Esophagus squamous epithelium (tissue), 5 donors: ENCODE measurements around the gene ITGA8. TPM values are rescaled to one million over a fixed set of nuclear protein-coding genes. Genes with fewer than 3 reads are reported as not detected.
"Not testable (repeated sequence)": the region's sequence is repeated elsewhere in the genome, so short reads cannot be mapped to it uniquely, and the experiment has no call there.

ENCODE experiments used
- DNase-seq: peaks from one replicate; lab custom pipeline; 2025; lab: John Stamatoyannopoulos, UW
- H3K27ac ChIP-seq, 4 donors: fragments of 200-600 bp; sonication (generic); one replicate each; pipeline ENCODE4 v1.5.1; 2016 to 2019; ENCODE audit warnings: mild to moderate bottlenecking in 1 of 4
- H3K27me3 ChIP-seq, 4 donors: fragments of 200-600 bp; sonication (generic); 1 replicate in 3 of 4; 2 replicates in 1 of 4; pipeline versions ENCODE4 v1.5.1 to v1.6.0; 2017 to 2021; ENCODE audit warnings: antibody characterized with exemption in 1 of 4
- H3K36me3 ChIP-seq, 3 donors: fragments of 200-600 bp; sonication (generic); one replicate each; pipeline ENCODE4 v1.5.1; 2016 to 2019
- H3K4me1 ChIP-seq, 3 donors: fragments of 200-600 bp; sonication (generic); one replicate each; pipeline ENCODE4 v1.5.1; 2017 to 2019
- H3K4me3 ChIP-seq, 4 donors: fragments of 200-600 bp; sonication (generic); 1 replicate in 3 of 4; 2 replicates in 1 of 4; pipeline ENCODE4 v1.5.1; 2016 to 2019; ENCODE audit warnings: mild to moderate bottlenecking in 2 of 4, moderate library complexity in 1 of 4
- H3K9me3 ChIP-seq, 3 donors: fragments of 200-600 bp; sonication (generic); one replicate each; pipeline ENCODE4 v1.5.1; 2016 to 2019
- POLR2A ChIP-seq, 4 donors: fragments of 450-650 bp; IDR thresholded peaks; one replicate each; pipeline ENCODE4 v1.6.1; 2017; ENCODE audit warnings: antibody characterized with exemption in 4 of 4, mild to moderate bottlenecking in 4 of 4, moderate library complexity in 3 of 4
- WGBS, 2 donors: methylation state at CpG; one replicate each; pipeline ENCODE4 v1.1.5; 2018; 5-methylcytosine and 5-hydroxymethylcytosine counted together
- intact Hi-C: fragments of 100-400 bp; cut with DNase I; formaldehyde crosslinking; loops from one replicate; pipeline ENCODE4 v1.15.0; 2022
- total RNA-seq, 4 donors: library from RNA; depleted of rRNA; stranded (reverse); fragments of >200 nt; gene quantifications; one replicate each; pipeline ENCODE4 v1.1.0, GENCODE V29; 2016
- TF ChIP-seq, protein P1 (sequence below), 6 experiments: fragments of 450-650 bp in 4 of 6; fragments of 200-600 bp in 2 of 6; sonication (generic) in 2 of 6; IDR thresholded peaks; one replicate each; pipeline ENCODE4 v1.5.1; 2016 to 2019; ENCODE audit warnings: antibody characterized with exemption in 6 of 6, mild to moderate bottlenecking in 4 of 6, moderate library complexity in 4 of 6
- donor health status: DM: yes; HTN: yes; CAD: no.

Gene ITGA8
- total RNA-seq, 4 donors from 2014 or later = 1.0 to 22.5 (median 7.5) TPM

DNA sequence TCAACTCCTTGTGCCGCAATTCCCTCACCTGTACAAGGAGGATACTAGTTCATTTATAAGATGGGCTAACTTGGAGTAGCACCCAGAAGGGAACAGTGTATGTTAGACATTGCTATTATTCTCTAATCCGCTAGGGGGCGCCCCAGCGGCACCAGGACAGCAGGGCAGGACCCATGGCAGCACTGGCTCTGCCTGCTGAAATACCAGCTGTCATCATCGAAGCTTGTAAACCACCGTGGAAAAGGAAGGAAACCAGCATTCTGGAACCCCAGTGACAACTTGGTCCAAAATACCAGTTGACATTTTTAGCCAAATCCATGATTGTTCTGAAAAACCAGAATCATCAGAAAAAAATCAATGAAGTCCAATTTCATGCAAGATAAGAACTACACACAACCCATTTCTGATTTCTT, 134.4 kb downstream of the ITGA8 start:
- TF ChIP-seq, protein P1, sequence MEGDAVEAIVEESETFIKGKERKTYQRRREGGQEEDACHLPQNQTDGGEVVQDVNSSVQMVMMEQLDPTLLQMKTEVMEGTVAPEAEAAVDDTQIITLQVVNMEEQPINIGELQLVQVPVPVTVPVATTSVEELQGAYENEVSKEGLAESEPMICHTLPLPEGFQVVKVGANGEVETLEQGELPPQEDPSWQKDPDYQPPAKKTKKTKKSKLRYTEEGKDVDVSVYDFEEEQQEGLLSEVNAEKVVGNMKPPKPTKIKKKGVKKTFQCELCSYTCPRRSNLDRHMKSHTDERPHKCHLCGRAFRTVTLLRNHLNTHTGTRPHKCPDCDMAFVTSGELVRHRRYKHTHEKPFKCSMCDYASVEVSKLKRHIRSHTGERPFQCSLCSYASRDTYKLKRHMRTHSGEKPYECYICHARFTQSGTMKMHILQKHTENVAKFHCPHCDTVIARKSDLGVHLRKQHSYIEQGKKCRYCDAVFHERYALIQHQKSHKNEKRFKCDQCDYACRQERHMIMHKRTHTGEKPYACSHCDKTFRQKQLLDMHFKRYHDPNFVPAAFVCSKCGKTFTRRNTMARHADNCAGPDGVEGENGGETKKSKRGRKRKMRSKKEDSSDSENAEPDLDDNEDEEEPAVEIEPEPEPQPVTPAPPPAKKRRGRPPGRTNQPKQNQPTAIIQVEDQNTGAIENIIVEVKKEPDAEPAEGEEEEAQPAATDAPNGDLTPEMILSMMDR (IDR thresholded peaks at IDR 0.05) = peak; percentile 24 to 56 (median 40)
- no peak for TF ChIP-seq POLR2A (IDR thresholded peaks at IDR 0.05)
- no peaks in the 10 kb centered on the region for H3K4me1 ChIP-seq
- no peak overlapping the region for H3K4me3 ChIP-seq
- H3K27ac ChIP-seq = no peak overlapping the region
- intact Hi-C loops = no loop called here
- WGBS, 2 donors = 19 to 30% methylated on average over 3 to 5 of the region's 6 CpGs
- H3K9me3 ChIP-seq = no peaks in the 10 kb centered on the region
- no peaks in the 10 kb centered on the region for H3K36me3 ChIP-seq
- DNase-seq = no peak
- no peaks in the 10 kb centered on the region for H3K27me3 ChIP-seq

DNA sequence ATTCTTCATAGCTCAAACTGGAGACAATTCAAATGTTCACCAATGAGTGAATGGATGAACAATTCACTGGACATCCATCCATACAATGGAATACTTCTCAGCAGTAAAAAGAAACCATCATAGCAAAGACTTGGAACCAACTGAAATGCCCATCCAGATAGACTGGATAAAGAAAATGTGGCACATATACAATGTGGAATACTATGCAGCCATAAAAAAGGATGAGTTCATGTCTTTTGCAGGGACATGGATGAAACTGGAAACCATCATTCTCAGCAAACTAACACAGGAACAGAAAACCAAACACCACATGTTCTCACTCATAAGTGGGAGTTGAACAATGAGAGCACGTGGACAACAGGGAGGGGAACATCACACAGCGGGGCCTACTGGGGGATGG, 136.8 kb downstream of the ITGA8 start:
- DNase-seq, intact Hi-C loops, H3K27ac ChIP-seq, H3K4me1 ChIP-seq, H3K27me3 ChIP-seq, H3K36me3 ChIP-seq, H3K4me3 ChIP-seq, H3K9me3 ChIP-seq: not testable (repeated sequence)
- WGBS, 2 donors = 60 to 94% methylated on average over 2 of the region's 2 CpGs

DNA sequence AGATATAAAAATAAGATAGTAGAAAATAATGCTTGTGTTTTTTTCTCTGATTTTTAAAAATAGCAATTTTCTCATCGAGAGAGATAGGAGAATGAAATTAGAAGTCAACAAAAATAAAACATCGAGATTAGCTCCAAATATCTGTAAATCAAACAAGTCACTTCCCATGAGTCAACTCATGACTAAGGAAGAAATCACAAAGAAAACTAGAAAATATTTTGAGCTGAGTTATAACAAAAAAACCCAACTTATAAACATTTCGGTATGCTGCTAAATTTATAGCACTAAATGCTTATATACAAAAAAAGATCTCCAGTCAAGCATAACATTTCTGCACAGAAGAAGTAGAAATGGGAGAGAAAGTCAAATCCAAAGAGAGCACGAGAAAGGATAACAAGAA, 140.1 kb downstream of the ITGA8 start:
- intact Hi-C loops = no loop called here
- TF ChIP-seq POLR2A (IDR thresholded peaks at IDR 0.05) = no peak
- TF ChIP-seq, protein P1 (IDR thresholded peaks at IDR 0.05) = no peak
- Histone ChIP-seq H3K27me3 (no peaks in the 10 kb centered on the region), H3K27ac (no peak overlapping the region), H3K4me3 (no peak overlapping the region), H3K4me1 (no peaks in the 10 kb centered on the region), H3K36me3 (no peaks in the 10 kb centered on the region), H3K9me3 (no peaks in the 10 kb centered on the region)
- DNase-seq = no peak
- 45 to 55% methylated on average over 4 of the region's 4 CpGs for WGBS, 2 donors

GRCh38 chr10:15572531-15573045, 147.1 kb downstream of the ITGA8 start:
- WGBS, 2 donors = 78 to 83% methylated on average over 6 of the region's 6 CpGs
- no peak for TF ChIP-seq POLR2A (IDR thresholded peaks at IDR 0.05)
- TF ChIP-seq, protein P1 (IDR thresholded peaks at IDR 0.05) = no peak

GRCh38 chr10:15571575-15571974, 148.1 kb downstream of the ITGA8 start:
- H3K27me3 ChIP-seq = no peaks in the 10 kb centered on the region
- intact Hi-C loops = no loop called here
- peaks cover 0 to 6% (median 0%) of the 10 kb centered on the region in 3 donors for H3K4me1 ChIP-seq
- no peak overlapping the region for H3K4me3 ChIP-seq
- H3K27ac ChIP-seq = no peak overlapping the region
- DNase-seq = no peak
- no peaks in the 10 kb centered on the region for H3K36me3 ChIP-seq
- no peak for TF ChIP-seq POLR2A (IDR thresholded peaks at IDR 0.05)
- TF ChIP-seq, protein P1 (IDR thresholded peaks at IDR 0.05) = no peak
- 12 to 16% methylated on average over 3 of the region's 3 CpGs for WGBS, 2 donors
- no peaks in the 10 kb centered on the region for H3K9me3 ChIP-seq

More at GRCh38 chr10:15572531-15573045, 147.1 kb downstream of the ITGA8 start:
- Histone ChIP-seq H3K4me3 (no peak overlapping the region), H3K36me3 (no peaks in the 10 kb centered on the region), H3K27me3 (no peaks in the 10 kb centered on the region), H3K9me3 (no peaks in the 10 kb centered on the region), H3K27ac (no peak overlapping the region), H3K4me1 (peaks cover 0 to 6% (median 0%) of the 10 kb centered on the region in 3 donors)
- no peak for DNase-seq
- intact Hi-C loops = no loop called here
